MCF 10A (cell line): Measurements from ENCODE around the gene MARS1. TPM values are rescaled to one million over a fixed set of nuclear protein-coding genes. Genes with fewer than 3 reads are reported as not detected.

ENCODE experiments used
- BruUV-seq: library from RNA; stranded (reverse); fragments of 400-500 nt; replicated peaks from 2 replicates; lab custom pipeline; 2021; lab: Mats Ljungman, UMichigan
- CTCF ChIA-PET: fragments of 300-600 bp; sonication (Branson Sonifier 250); formaldehyde crosslinking; extraction: SDS; loops from one replicate; lab custom pipeline; 2021; ENCODE audit warnings: antibody characterized with exemption, inconsistent platforms; lab: Yijun Ruan, JAX
- POLR2A ChIA-PET: fragments of 300-600, 350-650 bp; sonication (Branson Sonifier 250); formaldehyde crosslinking; extraction: SDS; loops from one replicate; lab custom pipeline; 2020; ENCODE audit warnings: antibody characterized with exemption, inconsistent platforms; lab: Yijun Ruan, JAX
- DNase-seq: peaks from one replicate; pipeline ENCODE4 v3.0.0-alpha.2; 2018; ENCODE audit not compliant: unreplicated experiment
- H3K27ac Mint-ChIP-seq: one replicate; pipeline ENCODE4 v1.8.0; 2022; ENCODE audit warnings: mild to moderate bottlenecking, low read depth, mixed read lengths; ENCODE audit not compliant: unreplicated experiment
- H3K27me3 Mint-ChIP-seq: one replicate; pipeline ENCODE4 v1.8.0; 2022; ENCODE audit warnings: mixed read lengths; ENCODE audit not compliant: insufficient read depth, unreplicated experiment
- H3K36me3 Mint-ChIP-seq: one replicate; pipeline ENCODE4 v1.8.0; 2022; ENCODE audit warnings: mild to moderate bottlenecking, moderate library complexity, mixed read lengths; ENCODE audit not compliant: insufficient read depth, unreplicated experiment
- H3K4me1 Mint-ChIP-seq: one replicate; pipeline ENCODE4 v1.8.0; 2022; ENCODE audit warnings: mixed read lengths; ENCODE audit not compliant: insufficient read depth, unreplicated experiment
- H3K4me3 Mint-ChIP-seq: one replicate; pipeline ENCODE4 v1.8.0; 2022; ENCODE audit warnings: mild to moderate bottlenecking, moderate library complexity, mixed read lengths; ENCODE audit not compliant: unreplicated experiment
- H3K9me3 Mint-ChIP-seq: one replicate; pipeline ENCODE4 v1.8.0; 2022; ENCODE audit warnings: mixed read lengths; ENCODE audit not compliant: unreplicated experiment
- intact Hi-C: fragments of 100-400 bp; cut with micrococcal nuclease; formaldehyde crosslinking; loops from 2 replicates; pipeline ENCODE4 v1.14.1; 2022
- total RNA-seq: library from RNA; stranded (reverse); gene quantifications from 2 replicates; pipeline ENCODE4 v1.2.3, GENCODE V29; 2022
- TF ChIP-seq, protein P1 (sequence below): fragments of 200-600 bp; IDR thresholded peaks from one replicate; pipeline ENCODE4 v1.8.0; 2022; ENCODE audit warnings: antibody characterized with exemption, mild to moderate bottlenecking; ENCODE audit not compliant: unreplicated experiment

The MARS1 gene
- total RNA-seq, 1 experiment from 2014 or later, result 762 TPM

DNA sequence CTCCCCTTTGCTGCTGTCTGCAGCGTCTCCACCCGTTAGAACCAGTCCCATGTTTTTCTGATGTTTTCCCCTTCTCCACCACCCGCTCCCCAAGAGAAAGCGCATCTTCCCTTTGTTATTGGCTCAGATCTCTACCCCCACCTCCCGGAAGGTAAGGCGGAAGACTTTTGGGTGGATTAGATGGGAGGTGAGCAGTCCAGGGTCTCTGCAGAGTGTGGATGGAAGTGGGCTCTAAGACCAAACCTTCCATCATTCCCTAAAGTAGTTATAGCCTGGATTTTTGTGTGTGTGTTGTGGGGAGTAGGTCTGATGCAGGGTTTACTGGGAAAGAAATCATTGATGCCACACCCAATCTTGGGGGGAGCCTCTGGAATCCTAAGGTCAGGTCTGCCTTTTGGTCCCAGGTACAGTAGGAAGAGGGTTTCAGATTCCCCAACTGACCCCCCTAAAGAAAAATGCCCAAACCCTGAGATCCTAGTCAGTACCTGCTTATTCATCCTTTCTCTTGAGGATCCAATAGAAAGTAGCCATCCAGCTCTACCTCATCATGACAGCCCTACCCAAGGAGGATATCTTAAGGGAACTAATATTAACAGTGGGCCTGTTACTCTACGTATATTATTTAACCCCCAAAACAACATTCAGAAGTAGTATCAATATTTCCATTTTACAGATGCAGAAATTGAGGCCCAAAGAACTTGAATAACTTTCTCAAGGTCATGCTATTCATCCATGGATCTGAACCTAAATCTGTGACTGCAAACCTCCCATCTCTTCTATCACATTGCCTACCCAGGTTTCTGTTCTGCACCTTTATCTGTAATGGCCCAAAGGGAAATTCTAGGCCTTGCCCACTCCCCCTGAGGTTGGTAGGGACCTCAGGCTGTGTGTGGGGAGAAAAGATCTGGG lies 63.0 kb downstream of the MARS1 start:
- intact Hi-C loops, result no loop called here
- TF ChIP-seq, protein P1, sequence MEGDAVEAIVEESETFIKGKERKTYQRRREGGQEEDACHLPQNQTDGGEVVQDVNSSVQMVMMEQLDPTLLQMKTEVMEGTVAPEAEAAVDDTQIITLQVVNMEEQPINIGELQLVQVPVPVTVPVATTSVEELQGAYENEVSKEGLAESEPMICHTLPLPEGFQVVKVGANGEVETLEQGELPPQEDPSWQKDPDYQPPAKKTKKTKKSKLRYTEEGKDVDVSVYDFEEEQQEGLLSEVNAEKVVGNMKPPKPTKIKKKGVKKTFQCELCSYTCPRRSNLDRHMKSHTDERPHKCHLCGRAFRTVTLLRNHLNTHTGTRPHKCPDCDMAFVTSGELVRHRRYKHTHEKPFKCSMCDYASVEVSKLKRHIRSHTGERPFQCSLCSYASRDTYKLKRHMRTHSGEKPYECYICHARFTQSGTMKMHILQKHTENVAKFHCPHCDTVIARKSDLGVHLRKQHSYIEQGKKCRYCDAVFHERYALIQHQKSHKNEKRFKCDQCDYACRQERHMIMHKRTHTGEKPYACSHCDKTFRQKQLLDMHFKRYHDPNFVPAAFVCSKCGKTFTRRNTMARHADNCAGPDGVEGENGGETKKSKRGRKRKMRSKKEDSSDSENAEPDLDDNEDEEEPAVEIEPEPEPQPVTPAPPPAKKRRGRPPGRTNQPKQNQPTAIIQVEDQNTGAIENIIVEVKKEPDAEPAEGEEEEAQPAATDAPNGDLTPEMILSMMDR, result no peak
- DNase-seq, result no peak
- no peaks in the 10 kb centered on the region for H3K9me3 Mint-ChIP-seq
- peaks cover 19% of the 10 kb centered on the region for H3K4me1 Mint-ChIP-seq
- H3K27ac Mint-ChIP-seq, result no peak overlapping the region
- no peak overlapping the region for H3K4me3 Mint-ChIP-seq
- ChIA-PET CTCF (no interaction called here), POLR2A (no interaction called here)
- no TSS peak for BruUV-seq
- peaks cover 9% of the 10 kb centered on the region for H3K27me3 Mint-ChIP-seq
- no peaks in the 10 kb centered on the region for H3K36me3 Mint-ChIP-seq

DNA sequence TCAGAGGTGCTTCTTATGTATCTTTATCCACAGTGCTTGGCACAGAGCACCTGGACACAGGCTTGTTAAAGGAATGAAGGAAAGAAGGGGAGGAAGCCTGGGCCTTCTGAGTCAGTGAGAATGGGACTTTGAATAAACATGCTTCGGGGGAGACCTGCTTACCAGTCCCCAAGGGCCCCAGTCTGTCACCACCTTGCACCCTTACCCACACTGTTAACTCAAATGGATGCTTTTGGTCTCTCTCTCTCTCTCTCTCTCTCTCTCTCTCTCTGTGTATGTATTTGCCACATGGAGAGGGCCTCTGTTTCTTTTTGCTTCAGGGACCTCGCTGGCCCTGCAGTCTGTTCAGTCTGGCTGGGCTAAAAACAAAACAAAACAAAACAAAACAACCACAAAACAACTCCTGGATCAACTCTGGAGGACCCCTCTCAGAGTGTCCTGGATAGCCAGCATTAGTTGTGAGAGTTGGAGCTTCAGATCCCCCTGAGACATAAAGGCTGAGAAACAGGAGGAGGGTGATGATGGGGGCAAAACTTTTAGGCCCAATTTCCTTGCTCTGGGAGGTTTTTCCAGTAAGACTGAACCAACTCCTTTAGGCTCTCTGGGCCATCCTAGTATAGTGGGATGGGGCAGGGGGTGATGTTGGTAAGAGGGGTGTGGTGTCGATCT lies 63.9 kb downstream of the MARS1 start:
- no peak for DNase-seq
- Mint-ChIP-seq H3K4me3 (no peak overlapping the region), H3K4me1 (peaks cover 15% of the 10 kb centered on the region), H3K27me3 (peaks cover 9% of the 10 kb centered on the region), H3K9me3 (no peaks in the 10 kb centered on the region), H3K27ac (no peak overlapping the region), H3K36me3 (no peaks in the 10 kb centered on the region)
- ChIA-PET POLR2A (no interaction called here), CTCF (no interaction called here)
- TF ChIP-seq, protein P1, result no peak
- BruUV-seq, result no TSS peak
- intact Hi-C loops, result no loop called here

DNA sequence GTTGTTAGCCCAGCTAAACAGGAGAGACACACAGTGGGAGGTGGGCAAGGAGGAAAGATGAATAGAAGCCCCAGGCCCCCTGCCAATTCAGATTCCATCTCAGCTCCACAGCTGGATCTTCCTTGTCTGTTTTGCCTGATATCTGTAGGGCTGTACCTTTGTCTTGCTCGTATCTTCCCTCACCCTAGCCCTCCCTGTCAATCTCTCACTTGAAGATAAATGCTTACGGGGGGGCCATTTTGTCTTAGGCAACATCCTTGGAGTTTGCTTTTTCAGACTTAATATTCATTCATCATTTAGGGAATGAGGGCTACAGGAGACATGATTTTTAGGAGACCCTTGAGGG lies 64.4 kb downstream of the MARS1 start:
- Mint-ChIP-seq H3K27ac (no peak overlapping the region), H3K4me1 (peaks cover 12% of the 10 kb centered on the region), H3K36me3 (no peaks in the 10 kb centered on the region), H3K4me3 (no peak overlapping the region), H3K9me3 (no peaks in the 10 kb centered on the region), H3K27me3 (peaks cover 9% of the 10 kb centered on the region)
- ChIA-PET CTCF (no interaction called here), POLR2A (no interaction called here)
- DNase-seq, result no peak
- intact Hi-C loops, result no loop called here
- TF ChIP-seq, protein P1, result no peak
- BruUV-seq, result no TSS peak

DNA sequence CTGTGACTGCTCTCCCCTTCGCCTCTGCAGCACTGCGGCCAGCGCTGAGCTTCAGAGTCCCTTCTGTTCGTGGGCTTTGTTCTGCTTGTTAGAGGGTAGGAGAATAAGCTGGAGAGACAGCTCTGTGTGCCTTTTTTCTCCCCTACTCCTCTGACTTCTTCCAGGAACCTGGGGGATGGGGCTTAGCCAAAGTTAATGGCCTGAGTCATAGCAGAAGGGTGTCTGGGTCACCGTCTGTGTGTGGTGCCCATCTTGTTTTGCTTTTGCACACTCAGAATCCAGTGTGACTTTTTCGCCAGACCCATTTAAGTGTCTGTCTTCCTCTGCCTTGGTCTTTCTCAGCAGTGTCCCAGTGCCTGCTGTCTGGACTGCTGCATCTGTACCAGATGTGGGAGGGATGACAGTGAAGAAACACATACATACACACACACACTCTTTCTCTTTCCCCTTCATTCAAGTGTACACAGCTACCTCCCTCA lies 65.0 kb downstream of the MARS1 start:
- Mint-ChIP-seq H3K4me1 (peaks cover 9% of the 10 kb centered on the region), H3K27ac (no peak overlapping the region), H3K4me3 (no peak overlapping the region), H3K27me3 (peaks cover 9% of the 10 kb centered on the region), H3K36me3 (no peaks in the 10 kb centered on the region), H3K9me3 (no peaks in the 10 kb centered on the region)
- no TSS peak for BruUV-seq
- POLR2A ChIA-PET, result interaction anchor here (1.0 kb wide), 1 partner anchor 33 kb away, joined by 3 read pairs; no protein-coding TSS in a partner anchor
- CTCF ChIA-PET, result interaction anchor here (0.6 kb wide), 1 partner anchor 207 kb away, joined by 3 read pairs; no protein-coding TSS in a partner anchor
- DNase-seq, result no peak
- TF ChIP-seq, protein P1, result no peak
- intact Hi-C loops, result no loop called here
